ENCODE results near the gene ZIC2.

GRCh38 chr13:99977912-99978798 is 3.4 kb upstream of the ZIC2 start:
- peak; percentile 43 for TF ChIP-seq EZH2 (IDR thresholded peaks at IDR 0.05; ENCODE audit: low read length, missing control alignments)
- TF ChIP-seq, protein P1, sequence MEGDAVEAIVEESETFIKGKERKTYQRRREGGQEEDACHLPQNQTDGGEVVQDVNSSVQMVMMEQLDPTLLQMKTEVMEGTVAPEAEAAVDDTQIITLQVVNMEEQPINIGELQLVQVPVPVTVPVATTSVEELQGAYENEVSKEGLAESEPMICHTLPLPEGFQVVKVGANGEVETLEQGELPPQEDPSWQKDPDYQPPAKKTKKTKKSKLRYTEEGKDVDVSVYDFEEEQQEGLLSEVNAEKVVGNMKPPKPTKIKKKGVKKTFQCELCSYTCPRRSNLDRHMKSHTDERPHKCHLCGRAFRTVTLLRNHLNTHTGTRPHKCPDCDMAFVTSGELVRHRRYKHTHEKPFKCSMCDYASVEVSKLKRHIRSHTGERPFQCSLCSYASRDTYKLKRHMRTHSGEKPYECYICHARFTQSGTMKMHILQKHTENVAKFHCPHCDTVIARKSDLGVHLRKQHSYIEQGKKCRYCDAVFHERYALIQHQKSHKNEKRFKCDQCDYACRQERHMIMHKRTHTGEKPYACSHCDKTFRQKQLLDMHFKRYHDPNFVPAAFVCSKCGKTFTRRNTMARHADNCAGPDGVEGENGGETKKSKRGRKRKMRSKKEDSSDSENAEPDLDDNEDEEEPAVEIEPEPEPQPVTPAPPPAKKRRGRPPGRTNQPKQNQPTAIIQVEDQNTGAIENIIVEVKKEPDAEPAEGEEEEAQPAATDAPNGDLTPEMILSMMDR (conservative IDR thresholded peaks at IDR 0.05 in 1 of 2, IDR thresholded peaks at IDR 0.05 in 1 of 2; ENCODE audit: low read depth in 1 of 2, low read length in 2 of 2) = no peak

Measured in fibroblast of lung (primary cell).